ENCODE data around the gene ZSCAN31. TPM values are rescaled to one million over a fixed set of nuclear protein-coding genes. Genes with fewer than 3 reads are reported as not detected.

The ZSCAN31 gene
- total and polyA plus RNA-seq, 10 of the 15 experiments (the other 5 are each of a cell fraction or from before 2014, with no cell fraction given) = 1.6 to 5.2 (median 2.9) TPM

GRCh38 chr6:28353981-28354676 lies 18.2 kb upstream of the ZSCAN31 start:
- DNase-seq (ENCODE audit: low read depth, low spot score) (no peak), ATAC-seq (no peak), FAIRE-seq (no peak)
- no peaks in the 10 kb centered on the region for H3K27me3 ChIP-seq (replicated peaks in 1 of 2; ENCODE audit: control insufficient read depth in 2 of 2, insufficient read depth in 2 of 2, low read length in 1 of 2)
- no peak overlapping the region for H3K9ac ChIP-seq (ENCODE audit: control insufficient read depth, insufficient read depth, low read length)
- 98% methylated on average over 11 of the region's 11 CpGs for WGBS (ENCODE audit: insufficient coverage, insufficient replicate concordance, low lambda C conversion rate, missing lambda C conversion rate)
- RAD21 ChIA-PET (ENCODE audit: unreplicated experiment) = interaction anchor here (0.5 to 2.5 kb wide), 4 partner anchors 87 to 561 kb away, joined by 3 to 22 read pairs (median 6); partner anchors contain the start of gene ZSCAN26
- H3K36me3 ChIP-seq (ENCODE audit: control insufficient read depth in 2 of 2, insufficient read depth in 2 of 2, low read length in 1 of 2) = no peaks in the 10 kb centered on the region
- no peak overlapping the region for H3K4me3 ChIP-seq
- H3K79me2 ChIP-seq (ENCODE audit: control insufficient read depth, insufficient read depth, low read length) = peaks cover 17% of the 10 kb centered on the region
- no TSS peak for BruUV-seq (replicated peaks)
- H3K27ac ChIP-seq (ENCODE audit: control insufficient read depth, insufficient read depth) = no peak overlapping the region
- peaks cover 3% of the 10 kb centered on the region; the same call in 1 of the 2 replicates for H3K4me1 ChIP-seq (ENCODE audit: control insufficient read depth, insufficient read depth, low read length)
- no peak overlapping the region for H2AFZ ChIP-seq (ENCODE audit: control insufficient read depth, low read depth, low read length)
- SMC1A ChIA-PET (ENCODE audit: uncharacterized antibody, unreplicated experiment) = interaction anchor here (1.1 to 2.9 kb wide), 3 partner anchors 74 to 229 kb away, joined by 4 to 8 read pairs (median 7); partner anchors contain the start of genes PGBD1 and ZSCAN16
- 0 out of 2 replicates have a peak, but pooled peaks have one; percentile 13 for TF ChIP-seq CEBPZ (IDR thresholded peaks at IDR 0.05; ENCODE audit: low read depth, low read length)
- no peak for TF ChIP-seq CHD4 (IDR thresholded peaks at IDR 0.05)
- TF ChIP-seq BCL3 (IDR thresholded peaks at IDR 0.05; ENCODE audit: borderline replicate concordance, insufficient read depth, low read depth, low read length, poor library complexity, severe bottlenecking) = peak; percentile 15
- CTCF ChIA-PET = interaction anchor here (1.0 to 5.3 kb wide), 11 partner anchors 9 to 458 kb away, joined by 4 to 50 read pairs (median 9); partner anchors contain the start of gene ZSCAN31
- intact Hi-C loops (cut with micrococcal nuclease; ENCODE audit: unreplicated experiment) (loop anchor here (5.0 to 10.0 kb wide), 3 partner anchors 127 to 1189 kb away; partner anchors contain the start of gene ZSCAN9), in situ Hi-C loops (cut with MboI) (loop anchor here (25.0 kb wide), 1 partner anchor 1192 kb away; no protein-coding TSS in a partner anchor)
- H3K4me2 ChIP-seq (ENCODE audit: control insufficient read depth, insufficient read depth) = no peak overlapping the region
- no peaks in the 10 kb centered on the region; the same call in 2 of the 3 replicates for H3K9me3 ChIP-seq (replicated peaks; ENCODE audit: control insufficient read depth, insufficient read depth, low read length)
- POLR2A ChIA-PET = interaction anchor here (1.0 kb wide), 1 partner anchor 28 kb away, joined by 3 read pairs; no protein-coding TSS in a partner anchor
- no peaks in the 10 kb centered on the region for H4K20me1 ChIP-seq (ENCODE audit: control insufficient read depth, insufficient read depth)

Measured in GM12878 (cell line).